ENCODE results near the gene PTPN2.
"Not testable (repeated sequence)": the region's sequence is repeated elsewhere in the genome, so short reads cannot be mapped to it uniquely, and the experiment has no call there.

PTPN2 gene

DNA sequence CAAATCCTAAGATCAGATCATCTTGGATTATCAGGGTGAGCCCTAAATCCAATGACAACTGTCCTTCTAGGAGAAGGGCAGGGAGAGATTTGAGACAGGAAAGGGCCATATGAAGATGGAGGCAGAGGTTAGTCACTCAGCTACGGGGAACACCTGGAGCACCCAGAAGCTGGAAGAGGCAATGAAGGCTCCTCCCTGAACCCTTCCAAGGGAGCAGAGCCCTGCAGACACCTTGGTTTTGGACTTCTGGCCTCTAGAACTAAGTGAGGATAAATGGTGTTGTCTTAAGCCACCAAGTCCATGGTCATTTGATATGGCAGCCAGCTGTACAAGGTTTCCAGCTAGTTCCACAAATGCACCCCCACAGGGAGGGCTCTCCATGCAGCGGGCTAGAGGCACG is 6.9 kb upstream of the PTPN2 start:
- no peak for DNase-seq

DNA sequence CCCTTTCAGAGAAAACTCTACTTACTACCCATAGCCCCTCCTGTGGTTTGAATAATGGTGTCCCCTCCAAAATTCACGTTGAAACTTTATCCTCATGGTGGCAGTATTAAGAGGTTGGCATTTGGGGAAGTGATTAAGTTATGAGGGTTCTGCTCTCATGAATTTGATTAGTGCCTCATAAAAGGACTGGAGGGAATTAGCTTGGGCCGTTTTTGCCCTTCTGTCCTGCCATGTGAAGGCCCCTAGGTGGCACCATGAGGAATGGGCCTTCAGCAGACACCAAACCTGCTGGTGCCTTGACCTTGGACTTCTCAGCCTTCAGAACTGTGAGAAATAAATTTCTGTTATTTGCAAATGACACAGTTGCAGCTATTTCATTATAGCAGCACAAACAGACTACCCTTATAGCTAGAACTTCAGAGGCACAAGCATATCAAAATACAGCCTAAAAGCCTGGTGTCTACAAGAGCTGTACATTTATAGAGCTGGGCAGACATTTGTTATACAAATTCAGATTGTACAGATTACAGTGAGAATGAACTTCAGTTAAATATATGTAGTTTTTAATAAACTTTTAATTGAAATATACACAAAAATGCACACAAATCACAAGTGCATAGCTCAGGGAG is 2.6 kb upstream of the PTPN2 start:
- DNase-seq = no peak

- DNase-seq = no peak
Observed at GRCh38 chr18:12885500-12885899, 1.5 kb upstream of the PTPN2 start.

- DNase-seq = no peak
Observed at GRCh38 chr18:12884406-12885323, 628 bp upstream of the PTPN2 start.

- DNase-seq = no peak
Observed at GRCh38 chr18:12883372-12883683, 709 bp downstream of the PTPN2 start.

DNA sequence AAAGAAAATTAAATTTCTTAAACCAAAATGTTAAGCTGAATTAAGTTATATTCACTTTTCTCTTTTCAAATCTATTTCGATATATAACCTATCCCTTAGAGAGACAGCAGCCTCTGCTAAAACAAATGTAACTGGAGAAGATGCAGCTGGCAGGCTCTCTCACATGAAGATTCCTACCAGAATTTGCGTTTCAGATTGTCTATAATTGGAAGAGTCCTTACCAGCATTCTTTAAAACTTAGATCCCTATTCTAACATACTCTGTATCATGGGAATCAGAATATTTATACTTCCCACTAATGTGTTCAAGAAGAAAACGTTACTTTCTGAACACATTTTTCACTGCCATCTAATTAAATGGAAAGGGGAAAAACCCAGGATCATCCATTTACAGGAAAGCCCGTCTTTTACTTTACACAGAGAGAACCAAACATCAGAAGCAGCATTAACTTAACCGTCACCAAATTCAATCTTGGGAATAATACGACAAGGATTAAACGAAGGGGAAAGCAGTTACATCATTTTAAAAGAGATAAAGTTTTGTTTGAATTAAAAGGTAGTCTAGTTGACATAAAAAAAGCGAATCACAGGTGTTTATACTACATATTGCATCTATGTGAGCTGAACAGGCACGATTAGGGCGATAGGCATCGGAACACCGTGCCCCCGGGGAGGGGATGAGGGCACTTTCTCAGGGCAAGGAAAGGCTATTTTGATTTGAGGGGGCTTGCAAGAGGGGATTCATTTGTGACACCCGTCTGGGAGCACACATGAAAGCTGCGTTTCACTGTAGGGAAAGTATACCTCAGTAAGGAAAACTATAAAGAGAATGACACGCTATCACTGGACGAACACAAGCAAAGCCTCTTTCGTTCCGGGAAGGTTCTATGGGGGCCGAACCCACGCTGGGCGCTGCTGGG is 1.3 kb downstream of the PTPN2 start:
- no peak for DNase-seq

DNA sequence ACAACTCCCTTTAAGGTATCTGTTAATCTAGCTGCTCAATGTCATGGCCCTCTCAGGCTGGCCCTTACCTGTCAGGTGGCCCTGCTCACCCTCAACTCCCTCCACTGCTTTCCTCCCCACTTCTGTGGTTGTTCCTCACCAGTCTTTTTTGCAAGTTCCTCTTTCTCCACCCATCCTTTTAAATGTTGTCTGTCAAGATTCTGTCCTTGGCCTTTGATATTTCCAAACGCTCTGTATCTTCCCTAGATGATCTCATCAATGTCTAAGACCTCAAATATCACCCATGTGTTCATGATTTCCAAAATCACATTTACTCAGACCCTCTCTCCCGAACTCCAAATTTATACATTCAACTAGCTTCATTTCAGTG is 3.5 kb downstream of the PTPN2 start:
- no peak for DNase-seq

GRCh38 chr18:12879840-12880540 is 4.0 kb downstream of the PTPN2 start:
- DNase-seq = no peak

DNA sequence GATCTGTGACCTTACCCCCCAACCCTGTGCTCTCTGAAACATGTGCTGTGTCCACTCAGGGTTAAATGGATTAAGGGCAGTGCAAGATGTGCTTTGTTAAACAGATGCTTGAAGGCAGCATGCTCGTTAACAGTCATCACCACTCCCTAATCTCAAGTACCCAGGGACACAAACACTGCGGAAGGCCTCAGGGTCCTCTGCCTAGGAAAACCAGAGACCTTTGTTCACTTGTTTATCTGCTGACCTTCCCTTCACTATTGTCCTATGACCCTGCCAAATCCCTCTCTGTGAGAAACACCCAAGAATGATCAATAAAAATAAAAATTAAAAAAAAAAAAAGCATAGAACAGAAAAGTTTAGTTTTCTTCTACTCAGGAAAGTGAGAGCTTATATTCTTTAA is 9.0 kb downstream of the PTPN2 start:
- not testable (repeated sequence) for DNase-seq

GRCh38 chr18:12873961-12874567 is 10.0 kb downstream of the PTPN2 start:
- DNase-seq = not testable (repeated sequence)

GRCh38 chr18:12872408-12872807 is 11.6 kb downstream of the PTPN2 start:
- DNase-seq = no peak

- DNase-seq = no peak
Observed at GRCh38 chr18:12868576-12868975, 15.5 kb downstream of the PTPN2 start.

DNA sequence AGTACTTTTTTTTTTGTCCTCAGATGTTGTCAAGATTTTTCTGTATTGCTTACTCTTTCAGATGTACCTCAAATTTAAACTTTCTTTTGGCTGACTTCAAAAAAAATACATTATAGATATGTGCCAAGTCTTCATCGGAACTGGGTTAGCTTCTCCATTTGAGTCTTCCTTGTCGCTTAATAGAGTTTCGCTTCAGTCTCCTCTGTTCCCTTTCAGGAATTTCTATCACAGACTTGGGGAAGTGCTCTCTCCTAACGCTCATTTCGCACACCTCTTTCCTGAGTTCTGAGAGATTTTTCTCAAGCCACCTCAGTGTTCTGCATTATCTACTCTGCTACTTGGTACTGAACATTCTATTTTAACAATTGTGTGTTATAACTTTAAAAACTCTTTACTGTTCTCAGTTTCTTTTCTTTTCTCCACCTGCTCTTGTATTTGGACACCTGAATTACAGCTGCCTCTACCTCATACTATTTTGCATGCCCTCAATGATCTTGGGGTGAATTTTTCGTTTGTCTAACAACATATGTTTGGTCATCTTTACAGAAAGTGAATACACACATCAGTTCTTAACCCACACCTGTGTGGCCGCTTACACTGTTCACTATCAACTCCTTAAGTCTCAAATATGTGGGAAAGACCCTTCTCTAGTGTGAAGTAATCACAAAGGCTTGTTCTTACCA is 16.5 kb downstream of the PTPN2 start:
- DNase-seq = no peak

GRCh38 chr18:12863687-12864216 is 20.3 kb downstream of the PTPN2 start:
- no peak for DNase-seq

DNA sequence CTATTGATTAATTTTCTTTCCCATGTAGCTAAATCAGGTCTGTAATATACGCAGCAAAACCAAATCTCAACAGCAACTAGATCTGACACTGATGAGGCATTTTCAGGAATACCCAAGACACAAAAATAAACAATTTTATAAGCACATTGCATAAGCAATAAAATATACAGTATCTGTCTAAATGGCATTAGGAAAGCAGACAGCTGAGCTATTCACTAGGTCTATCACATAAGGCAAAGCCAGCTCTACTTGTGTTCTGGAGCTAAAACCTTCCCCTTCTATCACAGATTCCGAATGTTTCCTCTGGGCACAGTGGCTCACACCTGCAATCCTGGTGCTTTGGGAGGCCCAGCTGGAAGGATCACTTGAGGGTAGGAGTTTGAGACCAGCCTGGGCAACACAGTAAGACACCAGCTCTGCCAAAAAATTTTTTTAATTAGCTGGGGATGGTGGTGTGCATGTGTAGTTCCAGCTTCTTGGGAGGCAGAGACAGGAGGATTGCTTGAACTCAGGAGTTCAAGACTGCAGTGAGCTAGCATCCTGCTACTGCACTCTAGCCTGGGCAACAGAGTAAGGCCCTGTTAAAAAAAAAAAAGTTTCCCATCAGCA is 21.1 kb downstream of the PTPN2 start:
- no peak for DNase-seq

DNA sequence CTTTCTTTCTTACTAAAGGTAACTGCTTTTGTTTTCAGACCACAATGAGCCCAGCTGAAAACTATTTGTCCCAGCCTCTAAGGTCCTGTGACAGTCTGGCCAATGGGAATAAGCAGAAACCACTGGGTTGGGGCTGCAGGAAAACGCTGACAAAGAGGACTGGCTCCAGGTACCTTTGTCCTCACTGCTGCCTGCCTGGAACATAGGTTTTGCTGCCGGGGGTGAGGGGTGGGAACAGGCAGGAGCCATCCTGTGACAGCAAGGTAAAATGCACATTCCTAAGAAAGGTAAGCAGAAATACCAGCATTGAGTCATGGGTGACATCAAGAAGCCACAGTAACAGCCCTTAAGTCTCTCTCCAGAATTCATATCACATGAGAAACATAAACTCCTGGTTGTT is 21.6 kb downstream of the PTPN2 start:
- no peak for DNase-seq

GRCh38 chr18:12861637-12862036 is 22.4 kb downstream of the PTPN2 start:
- no peak for DNase-seq

GRCh38 chr18:12860530-12860929 is 23.5 kb downstream of the PTPN2 start:
- no peak for DNase-seq

DNA sequence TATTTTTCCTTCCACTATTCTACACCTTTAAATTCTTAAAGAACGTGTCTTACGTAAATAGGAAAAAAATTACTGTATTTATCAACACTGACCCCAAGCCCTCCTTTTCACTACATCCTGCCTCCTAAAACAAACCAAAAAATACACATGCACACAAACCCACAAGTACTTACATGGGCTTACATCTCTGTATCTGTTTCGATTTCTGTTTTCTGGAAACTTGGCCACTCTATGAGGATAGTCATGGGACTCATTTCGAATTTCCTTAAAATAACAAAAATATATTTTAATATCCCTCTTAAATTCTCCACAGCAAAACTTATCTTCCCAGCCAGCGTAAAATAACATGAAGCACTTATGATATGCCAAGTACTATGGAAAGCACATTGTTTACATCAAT is 25.0 kb downstream of the PTPN2 start:
- no peak for DNase-seq

DNA sequence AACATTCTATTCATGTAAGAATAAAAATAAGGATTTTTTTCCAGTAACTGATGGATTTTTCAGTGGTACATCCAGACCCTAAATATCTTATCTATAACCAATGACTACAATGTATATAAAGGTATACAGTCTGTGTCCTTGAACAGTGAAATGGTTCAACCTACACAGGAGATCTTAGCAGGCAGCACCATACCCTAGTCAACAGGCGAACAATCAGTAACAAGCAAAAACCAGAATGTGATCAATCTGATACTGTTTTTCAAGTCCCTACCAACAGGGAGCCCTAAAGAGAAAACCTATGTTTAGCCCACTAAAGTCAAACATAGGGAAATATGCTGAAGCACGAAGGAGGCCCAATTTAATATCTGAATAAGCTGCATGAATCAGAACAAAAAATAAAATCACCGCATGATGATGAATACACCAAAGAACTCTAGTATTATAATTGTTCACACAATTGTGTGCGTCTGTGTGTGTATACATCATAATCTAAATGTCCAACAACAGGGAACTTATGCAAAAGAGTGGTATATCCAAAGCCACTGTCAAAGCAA is 26.0 kb downstream of the PTPN2 start:
- no peak for DNase-seq

All from activated CD8-positive, alpha-beta memory T cell treated with anti-CD3 and anti-CD28 coated beads, Interleukin-2, amount 50 U/mL, for 48 hours (primary cell).